ENCODE results near the gene CYP3A4.
"Not testable (repeated sequence)": the region's sequence is repeated elsewhere in the genome, so short reads cannot be mapped to it uniquely, and the experiment has no call there.

Gene CYP3A4

DNA sequence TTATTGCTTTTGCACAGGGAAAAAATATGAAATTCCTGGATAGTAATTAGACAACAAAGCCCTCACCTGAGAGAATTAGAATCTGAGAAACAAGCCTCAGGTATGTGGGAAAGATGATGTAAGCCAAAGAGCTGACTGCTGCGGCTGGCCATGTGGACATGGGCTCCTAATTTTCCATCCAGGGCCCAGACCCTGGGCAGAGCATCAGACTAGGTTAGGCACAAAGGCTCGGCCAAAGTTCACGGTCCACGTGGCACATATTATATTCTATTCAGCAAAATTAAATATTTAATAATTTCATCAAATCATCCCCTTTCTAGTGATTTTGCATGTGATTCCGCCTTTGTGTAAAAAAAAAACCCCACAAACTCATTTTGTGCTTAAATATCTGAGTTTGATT is 5.1 kb downstream of the CYP3A4 start:
- H3K9ac ChIP-seq (ENCODE audit: low read length) = no peak overlapping the region
- no peaks in the 10 kb centered on the region for H3K36me3 ChIP-seq (ENCODE audit: control insufficient read depth, insufficient read depth, low read length)
- no peaks in the 10 kb centered on the region for H3K27me3 ChIP-seq (ENCODE audit: control insufficient read depth, insufficient read depth, low read length)
- H3K9me3 ChIP-seq (ENCODE audit: control insufficient read depth, insufficient read depth, low read depth, low read length) = no peaks in the 10 kb centered on the region
- H3K4me1 ChIP-seq (ENCODE audit: control insufficient read depth, insufficient read depth, low read length) = no peaks in the 10 kb centered on the region
- H3K4me3 ChIP-seq (ENCODE audit: low read depth, low read length) = no peak overlapping the region
- no peak overlapping the region for H3K27ac ChIP-seq (ENCODE audit: low read depth, low read length)

DNA sequence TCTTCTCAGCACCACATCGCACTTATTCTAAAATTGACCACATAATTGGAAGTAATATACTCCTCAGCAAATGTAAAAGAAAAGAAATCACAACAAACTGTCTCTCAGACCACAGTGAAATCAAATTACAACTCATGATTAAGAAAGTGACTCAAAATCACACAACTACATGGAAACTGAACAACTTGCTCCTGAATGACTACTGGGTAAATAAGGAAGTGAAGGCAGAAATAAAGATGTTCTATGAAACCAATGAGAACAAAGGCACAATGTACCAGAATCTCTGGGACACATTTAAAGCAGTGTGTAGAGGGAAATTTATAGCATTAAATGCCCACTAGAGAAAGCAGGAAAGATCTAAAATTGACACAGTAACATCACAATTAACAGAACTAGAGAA is 10.6 kb downstream of the CYP3A4 start:
- not testable (repeated sequence) for H3K27ac ChIP-seq (ENCODE audit: low read depth, low read length); H3K27me3 ChIP-seq (ENCODE audit: control insufficient read depth, insufficient read depth, low read length); H3K36me3 ChIP-seq (ENCODE audit: control insufficient read depth, insufficient read depth, low read length); H3K9me3 ChIP-seq (ENCODE audit: control insufficient read depth, insufficient read depth, low read depth, low read length); H3K4me1 ChIP-seq (ENCODE audit: control insufficient read depth, insufficient read depth, low read length); H3K4me3 ChIP-seq (ENCODE audit: low read depth, low read length); H3K9ac ChIP-seq (ENCODE audit: low read length)

DNA sequence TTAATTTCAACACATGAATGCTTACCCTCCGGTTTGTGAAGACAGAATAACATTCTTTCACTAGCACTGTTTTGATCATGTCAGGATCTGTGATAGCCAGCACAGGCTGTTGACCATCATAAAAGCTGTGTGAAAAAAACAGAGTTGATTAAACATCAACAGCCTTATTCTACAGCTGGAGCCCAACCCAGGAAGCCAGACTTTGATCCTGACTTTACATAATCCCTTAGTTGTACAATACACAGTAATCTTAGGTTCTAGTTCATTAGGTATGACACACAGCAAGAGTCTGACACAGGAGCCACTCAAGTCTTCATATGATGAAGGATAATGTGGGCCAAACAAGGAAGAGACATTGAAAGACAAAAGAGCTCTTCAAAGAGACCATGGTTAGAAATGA is 11.4 kb downstream of the CYP3A4 start:
- H3K27me3 ChIP-seq (ENCODE audit: control insufficient read depth, insufficient read depth, low read length) = no peaks in the 10 kb centered on the region
- H3K4me1 ChIP-seq (ENCODE audit: control insufficient read depth, insufficient read depth, low read length) = no peaks in the 10 kb centered on the region
- H3K4me3 ChIP-seq (ENCODE audit: low read depth, low read length) = no peak overlapping the region
- H3K27ac ChIP-seq (ENCODE audit: low read depth, low read length) = no peak overlapping the region
- no peaks in the 10 kb centered on the region for H3K9me3 ChIP-seq (ENCODE audit: control insufficient read depth, insufficient read depth, low read depth, low read length)
- no peak overlapping the region for H3K9ac ChIP-seq (ENCODE audit: low read length)
- no peaks in the 10 kb centered on the region for H3K36me3 ChIP-seq (ENCODE audit: control insufficient read depth, insufficient read depth, low read length)

DNA sequence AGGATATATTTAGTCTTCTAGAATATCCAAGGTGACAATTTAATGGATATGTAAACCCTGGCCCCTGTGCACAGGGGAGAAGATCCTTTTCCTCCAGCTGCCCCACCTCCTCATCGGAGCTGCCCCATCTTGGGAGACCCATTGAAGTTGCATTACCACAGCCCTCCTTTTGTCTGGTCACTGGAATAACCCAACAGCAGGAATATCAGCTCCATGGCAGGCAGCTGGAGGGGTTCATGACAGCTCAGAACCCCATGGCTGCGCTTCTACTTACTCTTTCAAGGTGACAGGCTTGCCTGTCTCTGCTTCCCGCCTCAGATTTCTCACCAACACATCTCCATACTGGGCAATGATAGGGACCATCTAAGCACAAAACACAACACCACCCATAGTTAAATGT is 14.5 kb downstream of the CYP3A4 start:
- not testable (repeated sequence) for H3K27me3 ChIP-seq (ENCODE audit: control insufficient read depth, insufficient read depth, low read length); H3K4me3 ChIP-seq (ENCODE audit: low read depth, low read length); H3K9me3 ChIP-seq (ENCODE audit: control insufficient read depth, insufficient read depth, low read depth, low read length); H3K27ac ChIP-seq (ENCODE audit: low read depth, low read length); H3K4me1 ChIP-seq (ENCODE audit: control insufficient read depth, insufficient read depth, low read length); H3K9ac ChIP-seq (ENCODE audit: low read length); H3K36me3 ChIP-seq (ENCODE audit: control insufficient read depth, insufficient read depth, low read length)

DNA sequence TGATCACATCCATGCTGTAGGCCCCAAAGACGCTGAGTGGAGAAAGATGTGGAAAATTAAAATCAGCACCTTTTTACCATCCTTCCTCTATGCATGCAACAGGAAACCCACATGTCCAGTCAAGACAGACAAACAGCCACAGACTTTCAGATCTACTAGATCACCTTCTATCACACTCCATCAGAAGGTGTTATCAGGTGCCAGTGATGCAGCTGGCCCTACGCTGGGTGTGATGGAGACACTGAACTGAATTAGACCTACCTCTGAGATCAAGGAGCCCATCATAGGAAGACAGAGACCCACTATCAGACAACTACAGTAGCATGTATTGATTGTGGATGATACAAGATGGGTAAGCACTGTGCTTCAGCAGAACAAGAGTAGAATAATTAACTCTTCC is 15.5 kb downstream of the CYP3A4 start:
- no peak overlapping the region for H3K4me3 ChIP-seq (ENCODE audit: low read depth, low read length)
- no peaks in the 10 kb centered on the region for H3K36me3 ChIP-seq (ENCODE audit: control insufficient read depth, insufficient read depth, low read length)

DNA sequence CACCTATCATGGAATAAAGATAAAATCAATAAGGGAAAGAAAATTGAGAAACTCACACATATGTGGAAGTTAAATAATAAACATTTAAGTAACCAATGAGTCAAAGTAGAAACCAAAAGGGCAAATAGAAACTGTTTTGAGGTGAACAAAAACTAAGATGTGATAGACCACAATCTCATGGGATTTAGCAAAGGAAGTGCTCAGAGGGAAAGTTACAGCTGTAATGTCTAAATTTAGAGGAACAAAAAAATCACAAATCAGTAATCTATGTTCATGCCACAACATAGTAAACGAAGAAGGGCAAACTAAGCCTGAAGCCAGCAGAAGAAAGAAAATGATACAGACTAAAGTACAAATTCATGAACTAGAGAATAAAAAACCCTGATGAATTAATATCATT is 16.3 kb downstream of the CYP3A4 start:
- H3K4me3 ChIP-seq (ENCODE audit: low read depth, low read length) = no peak overlapping the region
- H3K27ac ChIP-seq (ENCODE audit: low read depth, low read length) = no peak overlapping the region
- H3K27me3 ChIP-seq (ENCODE audit: control insufficient read depth, insufficient read depth, low read length) = no peaks in the 10 kb centered on the region
- no peaks in the 10 kb centered on the region for H3K36me3 ChIP-seq (ENCODE audit: control insufficient read depth, insufficient read depth, low read length)
- H3K9me3 ChIP-seq (ENCODE audit: control insufficient read depth, insufficient read depth, low read depth, low read length) = no peaks in the 10 kb centered on the region
- no peak overlapping the region for H3K9ac ChIP-seq (ENCODE audit: low read length)
- H3K4me1 ChIP-seq (ENCODE audit: control insufficient read depth, insufficient read depth, low read length) = no peaks in the 10 kb centered on the region

More for the DNA sequence above, 15.5 kb downstream of the CYP3A4 start:
- Histone ChIP-seq H3K9me3 (ENCODE audit: control insufficient read depth, insufficient read depth, low read depth, low read length) (no peaks in the 10 kb centered on the region), H3K27ac (ENCODE audit: low read depth, low read length) (no peak overlapping the region), H3K9ac (ENCODE audit: low read length) (no peak overlapping the region), H3K4me1 (ENCODE audit: control insufficient read depth, insufficient read depth, low read length) (no peaks in the 10 kb centered on the region), H3K27me3 (ENCODE audit: control insufficient read depth, insufficient read depth, low read length) (no peaks in the 10 kb centered on the region)

DNA sequence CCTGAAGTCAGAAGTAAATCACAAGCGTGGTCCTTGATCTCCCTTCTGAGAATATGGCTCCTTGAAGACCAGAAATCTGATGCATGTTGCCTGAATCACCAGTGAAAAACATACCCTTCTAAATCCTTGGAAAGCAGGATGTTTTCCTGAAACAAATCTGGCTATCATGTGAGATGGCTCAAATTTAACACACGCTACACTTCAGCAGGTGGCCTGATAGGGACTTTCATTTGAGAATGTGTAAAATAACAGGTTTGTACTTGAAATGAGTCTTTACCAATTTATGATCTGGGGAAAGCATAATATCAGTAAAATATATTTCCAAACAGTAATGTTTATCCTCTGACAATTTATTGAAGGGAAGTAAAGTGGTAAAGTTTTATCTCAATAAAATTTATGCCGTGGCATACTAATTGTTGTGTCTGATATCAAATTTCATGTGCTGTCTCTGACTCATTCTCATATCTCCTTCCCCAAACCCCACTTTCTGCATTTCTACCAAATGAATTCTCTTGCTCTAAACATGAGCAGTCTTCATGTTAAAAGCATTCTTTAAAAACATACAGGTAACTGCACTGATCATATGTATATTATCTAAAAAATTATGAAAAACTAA is 17.4 kb downstream of the CYP3A4 start:
- H3K36me3 ChIP-seq (ENCODE audit: control insufficient read depth, insufficient read depth, low read length) = no peaks in the 10 kb centered on the region
- no peaks in the 10 kb centered on the region for H3K27me3 ChIP-seq (ENCODE audit: control insufficient read depth, insufficient read depth, low read length)
- H3K27ac ChIP-seq (ENCODE audit: low read depth, low read length) = no peak overlapping the region
- H3K9me3 ChIP-seq (ENCODE audit: control insufficient read depth, insufficient read depth, low read depth, low read length) = no peaks in the 10 kb centered on the region
- H3K4me3 ChIP-seq (ENCODE audit: low read depth, low read length) = no peak overlapping the region
- no peak overlapping the region for H3K9ac ChIP-seq (ENCODE audit: low read length)
- H3K4me1 ChIP-seq (ENCODE audit: control insufficient read depth, insufficient read depth, low read length) = no peaks in the 10 kb centered on the region

DNA sequence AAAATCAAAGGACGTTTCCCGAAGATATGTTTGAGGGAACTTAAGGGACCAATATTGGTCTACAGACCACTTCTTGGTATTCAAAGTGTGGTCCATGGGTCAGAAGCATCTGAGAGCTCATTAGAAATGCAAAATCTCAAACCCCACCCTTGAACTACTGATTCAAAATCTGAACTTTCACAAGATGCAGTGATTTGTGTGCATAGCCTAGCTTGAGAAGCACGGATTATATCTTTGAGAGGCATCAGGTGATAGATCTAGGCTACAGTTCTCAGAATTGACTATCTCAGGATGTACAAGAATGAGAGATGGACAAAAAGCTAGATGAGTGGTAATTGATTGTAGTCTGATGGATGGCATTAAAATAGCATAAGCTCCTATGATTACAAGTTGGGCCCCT is 19.5 kb downstream of the CYP3A4 start:
- Histone ChIP-seq H3K4me1 (ENCODE audit: control insufficient read depth, insufficient read depth, low read length) (no peaks in the 10 kb centered on the region), H3K27me3 (ENCODE audit: control insufficient read depth, insufficient read depth, low read length) (no peaks in the 10 kb centered on the region), H3K9ac (ENCODE audit: low read length) (no peak overlapping the region), H3K4me3 (ENCODE audit: low read depth, low read length) (no peak overlapping the region), H3K27ac (ENCODE audit: low read depth, low read length) (no peak overlapping the region), H3K9me3 (ENCODE audit: control insufficient read depth, insufficient read depth, low read depth, low read length) (no peaks in the 10 kb centered on the region), H3K36me3 (ENCODE audit: control insufficient read depth, insufficient read depth, low read length) (no peaks in the 10 kb centered on the region)

DNA sequence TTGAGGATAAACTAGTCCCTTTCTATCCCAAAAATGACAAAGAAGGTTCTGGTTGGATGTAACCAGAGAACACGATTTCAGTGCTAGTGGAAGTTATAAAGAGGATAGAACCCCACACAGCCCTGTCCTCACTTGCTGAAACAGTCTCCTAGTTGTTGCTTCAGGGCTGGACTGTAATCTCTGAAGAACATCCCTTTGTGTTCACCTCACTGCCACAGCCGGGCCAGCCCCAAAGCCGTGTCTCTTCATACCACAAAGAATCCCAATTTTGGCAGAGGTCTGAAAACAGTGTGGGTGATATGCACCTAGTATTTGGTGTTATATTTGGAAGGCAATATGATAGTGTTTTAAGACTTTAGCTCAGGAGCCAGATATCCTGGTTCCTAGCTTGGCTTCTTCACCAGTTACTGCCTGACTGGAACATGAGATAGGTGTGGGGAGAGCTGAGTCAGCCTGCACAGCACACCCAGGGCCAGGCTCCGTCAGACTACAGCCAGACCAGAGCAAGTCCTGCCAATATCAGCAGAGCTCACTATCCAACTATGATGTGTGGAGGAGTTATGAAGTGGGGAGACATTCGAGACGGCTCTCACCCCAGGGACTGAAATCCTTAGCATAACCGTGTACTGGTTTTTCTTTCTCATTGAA is 21.2 kb downstream of the CYP3A4 start:
- Histone ChIP-seq H3K9me3 (ENCODE audit: control insufficient read depth, insufficient read depth, low read depth, low read length) (no peaks in the 10 kb centered on the region), H3K27me3 (ENCODE audit: control insufficient read depth, insufficient read depth, low read length) (no peaks in the 10 kb centered on the region), H3K4me1 (ENCODE audit: control insufficient read depth, insufficient read depth, low read length) (no peaks in the 10 kb centered on the region), H3K4me3 (ENCODE audit: low read depth, low read length) (no peak overlapping the region), H3K9ac (ENCODE audit: low read length) (no peak overlapping the region), H3K27ac (ENCODE audit: low read depth, low read length) (no peak overlapping the region), H3K36me3 (ENCODE audit: control insufficient read depth, insufficient read depth, low read length) (no peaks in the 10 kb centered on the region)

DNA sequence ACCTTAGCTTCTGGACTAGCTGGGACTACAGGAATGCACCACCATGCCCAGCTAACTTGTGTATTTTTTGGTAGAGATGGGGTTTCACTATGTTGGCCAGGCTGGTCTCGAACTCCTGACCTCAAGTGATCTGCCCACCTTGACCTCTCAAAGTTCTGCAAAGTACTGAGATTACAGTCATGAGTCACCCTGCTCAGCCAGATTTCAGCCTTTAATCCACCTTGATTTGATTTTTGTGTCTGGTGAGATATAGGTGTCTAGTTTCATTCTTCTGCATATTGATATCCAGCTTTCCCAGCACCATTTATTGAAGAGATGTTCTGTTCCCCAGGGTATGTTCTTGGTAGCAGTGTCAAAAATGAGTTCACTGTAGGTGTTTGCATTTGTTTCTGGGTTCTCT is 28.9 kb downstream of the CYP3A4 start:
- H3K9ac ChIP-seq (ENCODE audit: low read length) = no peak overlapping the region
- no peak overlapping the region for H3K27ac ChIP-seq (ENCODE audit: low read depth, low read length)
- H3K4me1 ChIP-seq (ENCODE audit: control insufficient read depth, insufficient read depth, low read length) = peaks cover 11% of the 10 kb centered on the region; the same call in 1 of the 2 replicates
- no peaks in the 10 kb centered on the region for H3K36me3 ChIP-seq (ENCODE audit: control insufficient read depth, insufficient read depth, low read length)
- no peaks in the 10 kb centered on the region for H3K27me3 ChIP-seq (ENCODE audit: control insufficient read depth, insufficient read depth, low read length)
- no peak overlapping the region for H3K4me3 ChIP-seq (ENCODE audit: low read depth, low read length)
- no peaks in the 10 kb centered on the region for H3K9me3 ChIP-seq (ENCODE audit: control insufficient read depth, insufficient read depth, low read depth, low read length)

DNA sequence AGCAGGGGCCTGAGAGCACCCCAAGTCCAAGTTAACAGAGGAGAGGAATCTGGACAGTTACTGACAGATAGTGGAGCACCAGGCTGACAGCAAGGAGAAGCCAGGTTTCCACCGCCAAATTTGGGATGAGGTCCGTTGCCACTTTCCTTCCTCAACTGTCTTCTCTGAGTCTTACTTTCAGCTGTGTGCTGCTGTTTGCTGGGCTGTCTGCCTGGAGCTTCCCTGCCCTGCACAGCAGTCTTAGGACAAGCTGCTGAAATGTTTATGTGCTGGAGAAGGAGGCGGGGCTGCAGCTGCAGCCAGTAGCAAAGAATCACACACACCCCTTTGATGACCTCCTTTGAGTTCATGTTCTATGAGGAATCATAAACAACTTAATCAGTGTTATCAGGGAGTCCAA is 31.6 kb downstream of the CYP3A4 start:
- Histone ChIP-seq H3K4me1 (ENCODE audit: control insufficient read depth, insufficient read depth, low read length) (peaks cover 11% of the 10 kb centered on the region; the same call in 1 of the 2 replicates), H3K9me3 (ENCODE audit: control insufficient read depth, insufficient read depth, low read depth, low read length) (no peaks in the 10 kb centered on the region), H3K4me3 (ENCODE audit: low read depth, low read length) (no peak overlapping the region), H3K9ac (ENCODE audit: low read length) (no peak overlapping the region), H3K36me3 (ENCODE audit: control insufficient read depth, insufficient read depth, low read length) (no peaks in the 10 kb centered on the region), H3K27ac (ENCODE audit: low read depth, low read length) (no peak overlapping the region), H3K27me3 (ENCODE audit: control insufficient read depth, insufficient read depth, low read length) (no peaks in the 10 kb centered on the region)
